Tibial nerve (tissue), 4 donors: ENCODE data around the gene HHEX.

ENCODE experiments used
- CTCF ChIP-seq, 5 experiments: fragments of 200-600 bp in 3 of 5; fragments of 450-650 bp in 2 of 5; sonication (generic) in 3 of 5; IDR thresholded peaks; one replicate each; pipeline ENCODE4 v1.5.1; 2016 to 2019; ENCODE audit warnings: antibody characterized with exemption in 5 of 5, mild to moderate bottlenecking in 3 of 5, moderate library complexity in 2 of 5
- EP300 ChIP-seq, 2 donors: sonication (generic); formaldehyde crosslinking; IDR thresholded peaks; one replicate each; pipeline ENCODE4 v1.6.1; 2017; ENCODE audit warnings: antibody characterized with exemption in 2 of 2, mild to moderate bottlenecking in 1 of 2
- POLR2A ChIP-seq, 2 donors: fragments of 450-650 bp; IDR thresholded peaks; one replicate each; pipeline ENCODE4 v1.6.1; 2017; ENCODE audit warnings: antibody characterized with exemption in 2 of 2, mild to moderate bottlenecking in 2 of 2, moderate library complexity in 2 of 2

- TF ChIP-seq POLR2A (IDR thresholded peaks at IDR 0.05) = no peak
- no peak for TF ChIP-seq CTCF (IDR thresholded peaks at IDR 0.05)
- TF ChIP-seq EP300 (IDR thresholded peaks at IDR 0.05) = no peak
Measured at GRCh38 chr10:92737484-92737883, 47.7 kb downstream of the HHEX start.
